Hematopoietic multipotent progenitor cell treated with erythropoietin and hydrocortisone succinate and interleukin-3 and kit ligand, for 8 days (in vitro differentiated cells): ENCODE measurements around the gene NETO1.

Source experiments
- DNase-seq: peaks from one replicate; pipeline ENCODE4 v3.0.0-alpha.2; 2015

NETO1 gene

GRCh38 chr18:72721330-72721729 is 146.5 kb downstream of the NETO1 start:
- DNase-seq, result no peak

DNA sequence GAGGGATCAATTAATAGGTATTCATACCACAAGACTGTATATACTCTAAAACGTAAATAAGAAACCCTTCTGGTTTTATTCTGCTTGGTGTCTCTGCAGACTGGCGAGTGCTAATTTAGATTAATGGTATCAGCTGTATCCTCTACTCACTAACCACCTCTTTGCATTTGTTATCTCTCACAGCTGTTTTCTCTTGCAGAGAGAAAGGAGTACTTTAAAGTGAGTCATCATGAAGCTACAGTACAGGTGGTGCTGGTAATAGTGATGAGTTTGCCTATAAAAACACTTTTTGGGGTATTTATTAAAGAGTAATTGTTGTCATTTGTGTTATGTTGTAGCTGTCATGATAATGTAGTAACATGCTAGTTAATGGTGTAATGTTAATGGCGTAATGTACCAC is 147.7 kb downstream of the NETO1 start:
- DNase-seq, result no peak

- DNase-seq, result no peak
These were observed 163.6 kb downstream of the NETO1 start for GRCh38 chr18:72704202-72704601.

GRCh38 chr18:72700961-72701710 is 166.7 kb downstream of the NETO1 start:
- no peak for DNase-seq

GRCh38 chr18:72697706-72698105 is 170.1 kb downstream of the NETO1 start:
- DNase-seq, result no peak

DNA sequence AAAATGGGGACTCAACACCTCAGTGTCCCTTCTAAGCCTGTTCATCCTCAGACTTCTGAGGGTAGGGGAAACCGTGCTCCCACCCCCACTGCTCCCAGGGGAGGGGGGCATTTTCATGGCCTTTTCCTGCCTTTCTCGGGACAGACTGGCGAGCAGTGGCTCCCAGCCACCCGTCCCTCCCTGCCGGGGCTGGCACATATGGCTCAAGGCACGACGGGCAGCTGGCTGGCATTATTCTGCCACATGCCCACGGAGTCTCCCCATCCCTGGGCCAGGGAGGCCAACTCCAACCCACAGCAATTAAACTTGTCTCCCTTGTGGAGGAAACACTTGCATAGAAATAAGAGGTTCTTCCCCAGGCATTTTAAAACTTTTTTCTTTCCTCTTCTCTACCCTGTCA is 175.2 kb downstream of the NETO1 start:
- DNase-seq, result no peak
